AG10803 (cell line): Measurements from ENCODE around the gene LMO7.
"Not testable (repeated sequence)": the region's sequence is repeated elsewhere in the genome, so short reads cannot be mapped to it uniquely, and the experiment has no call there.

Experiments
- DNase-seq: peaks from one replicate; pipeline ENCODE4 v3.0.0; 2010; ENCODE audit warnings: low read depth
- H3K4me3 ChIP-seq: 2 replicates; pipeline ENCODE4 v1.5.1; 2011; ENCODE audit warnings: mild to moderate bottlenecking, low read length, control low read depth
- TF ChIP-seq, protein P1 (sequence below): conservative IDR thresholded peaks from 2 replicates; pipeline ENCODE4 v1.5.1; 2011; ENCODE audit warnings: mild to moderate bottlenecking, low read length, control low read depth, inconsistent platforms

Gene LMO7

DNA sequence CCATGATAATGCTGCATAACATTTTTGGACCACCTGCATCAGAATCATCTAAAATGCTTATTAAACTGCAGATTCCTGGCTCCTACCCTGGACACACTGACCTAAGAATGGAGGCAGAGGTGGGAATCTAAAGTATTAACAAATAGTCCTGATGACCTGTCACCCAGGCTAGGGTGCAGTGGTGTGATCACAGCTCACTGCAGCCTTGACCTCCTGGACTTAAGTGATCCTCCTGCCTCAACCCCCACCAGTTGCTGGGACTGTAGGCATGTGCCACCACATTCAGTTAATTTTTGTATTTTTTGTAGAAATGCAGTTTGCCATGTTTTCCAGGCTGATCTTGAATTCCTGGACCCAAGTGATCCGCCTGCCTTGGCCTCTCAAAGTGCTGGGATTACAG is 43.3 kb downstream of the LMO7 start:
- DNase-seq = no peak
- no peak overlapping the region for H3K4me3 ChIP-seq
- TF ChIP-seq, protein P1, sequence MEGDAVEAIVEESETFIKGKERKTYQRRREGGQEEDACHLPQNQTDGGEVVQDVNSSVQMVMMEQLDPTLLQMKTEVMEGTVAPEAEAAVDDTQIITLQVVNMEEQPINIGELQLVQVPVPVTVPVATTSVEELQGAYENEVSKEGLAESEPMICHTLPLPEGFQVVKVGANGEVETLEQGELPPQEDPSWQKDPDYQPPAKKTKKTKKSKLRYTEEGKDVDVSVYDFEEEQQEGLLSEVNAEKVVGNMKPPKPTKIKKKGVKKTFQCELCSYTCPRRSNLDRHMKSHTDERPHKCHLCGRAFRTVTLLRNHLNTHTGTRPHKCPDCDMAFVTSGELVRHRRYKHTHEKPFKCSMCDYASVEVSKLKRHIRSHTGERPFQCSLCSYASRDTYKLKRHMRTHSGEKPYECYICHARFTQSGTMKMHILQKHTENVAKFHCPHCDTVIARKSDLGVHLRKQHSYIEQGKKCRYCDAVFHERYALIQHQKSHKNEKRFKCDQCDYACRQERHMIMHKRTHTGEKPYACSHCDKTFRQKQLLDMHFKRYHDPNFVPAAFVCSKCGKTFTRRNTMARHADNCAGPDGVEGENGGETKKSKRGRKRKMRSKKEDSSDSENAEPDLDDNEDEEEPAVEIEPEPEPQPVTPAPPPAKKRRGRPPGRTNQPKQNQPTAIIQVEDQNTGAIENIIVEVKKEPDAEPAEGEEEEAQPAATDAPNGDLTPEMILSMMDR = no peak

DNA sequence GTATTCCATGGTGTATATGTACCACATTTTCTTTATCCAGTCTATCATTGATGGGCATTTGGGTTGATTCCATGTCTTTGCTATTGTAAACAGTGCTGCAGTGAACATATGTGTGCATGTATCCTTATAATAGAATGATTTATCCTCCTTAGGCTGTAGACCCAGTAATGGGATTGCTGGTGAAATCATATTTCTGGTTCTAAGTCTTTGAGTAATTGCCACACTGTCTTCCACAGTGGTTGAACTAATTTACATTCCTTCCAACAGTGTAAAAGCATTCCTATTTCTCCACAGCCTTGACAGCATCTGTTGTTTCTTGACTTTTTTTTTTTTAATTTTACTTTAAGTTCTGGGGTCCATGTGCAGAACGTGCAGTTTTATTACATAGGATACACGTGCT is 44.1 kb downstream of the LMO7 start:
- peak; percentile 82 for DNase-seq
- not testable (repeated sequence) for H3K4me3 ChIP-seq

DNA sequence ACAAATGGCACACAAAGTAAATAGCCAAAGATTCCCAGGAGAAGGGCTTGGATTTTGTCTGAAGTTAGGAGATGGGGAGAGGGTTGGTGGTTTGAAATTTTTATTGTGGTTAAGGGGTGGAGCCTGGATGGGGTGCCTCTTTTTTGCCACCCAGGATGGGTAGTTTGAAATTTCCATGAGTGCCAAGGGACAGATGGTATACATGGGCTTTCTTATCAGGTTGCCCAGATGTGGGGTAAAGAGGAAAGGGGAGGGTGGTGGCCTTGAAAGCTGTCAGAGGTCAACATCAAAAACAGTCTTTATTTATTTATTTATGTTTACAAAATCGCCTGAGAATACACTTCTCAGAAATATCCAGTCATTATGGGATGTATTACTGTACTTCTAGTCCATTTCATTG is 46.2 kb downstream of the LMO7 start:
- H3K4me3 ChIP-seq = no peak overlapping the region
- no peak for DNase-seq
- TF ChIP-seq, protein P1 = no peak

DNA sequence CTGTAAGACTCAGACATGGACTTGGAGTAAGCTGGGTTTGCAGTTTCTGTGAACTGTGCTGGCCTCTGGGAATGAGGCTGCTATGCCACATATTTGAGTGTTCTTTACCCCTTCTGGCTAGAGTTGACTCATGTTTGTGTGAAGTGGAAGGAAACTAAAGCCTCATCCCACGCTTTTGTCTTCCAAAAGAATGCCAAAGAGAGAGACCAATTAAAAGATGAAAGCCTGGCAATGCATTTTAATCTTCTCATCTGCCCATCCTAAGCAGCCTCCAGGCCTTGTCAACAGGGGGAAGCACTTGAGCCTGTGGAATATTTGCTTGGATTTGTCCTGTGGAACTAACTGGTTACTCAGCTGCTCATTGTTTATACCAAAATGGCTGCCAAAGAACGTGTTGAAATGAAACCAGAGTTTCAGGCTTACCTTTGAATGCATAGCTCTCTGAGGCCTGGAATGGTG is 49.1 kb downstream of the LMO7 start:
- TF ChIP-seq, protein P1 = peak; percentile 41
- peak; percentile 89 for DNase-seq
- H3K4me3 ChIP-seq = no peak overlapping the region

DNA sequence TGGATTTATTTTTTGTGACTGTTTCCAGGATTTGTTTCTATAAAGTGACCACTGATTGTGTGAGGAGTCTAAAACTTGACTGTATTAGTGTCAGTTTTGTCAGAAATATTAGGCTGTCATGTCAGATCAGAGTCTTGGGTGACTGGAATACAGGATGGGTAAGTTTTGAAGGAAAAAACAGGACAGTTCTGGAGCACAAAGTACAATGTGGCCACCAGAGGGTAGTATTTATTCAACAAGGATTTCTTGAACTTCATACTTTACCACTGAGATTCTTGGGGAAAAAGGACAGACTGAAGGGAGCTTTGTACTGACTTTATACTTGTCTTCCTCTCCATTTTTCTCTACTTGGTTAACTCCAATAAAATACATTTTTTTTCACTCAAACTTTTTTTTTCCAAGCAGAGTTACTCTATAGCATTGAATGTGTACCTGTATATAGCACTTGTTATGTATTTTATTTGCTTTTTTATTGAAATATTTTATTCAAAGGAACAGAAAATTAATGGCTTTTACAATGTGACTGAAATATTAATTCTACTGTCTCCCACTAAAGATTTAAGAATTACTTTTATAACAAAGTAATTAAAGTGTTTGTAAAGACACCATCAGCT is 51.1 kb downstream of the LMO7 start:
- no peak overlapping the region for H3K4me3 ChIP-seq
- TF ChIP-seq, protein P1 = peak; percentile 60
- peak; percentile 56 for DNase-seq

DNA sequence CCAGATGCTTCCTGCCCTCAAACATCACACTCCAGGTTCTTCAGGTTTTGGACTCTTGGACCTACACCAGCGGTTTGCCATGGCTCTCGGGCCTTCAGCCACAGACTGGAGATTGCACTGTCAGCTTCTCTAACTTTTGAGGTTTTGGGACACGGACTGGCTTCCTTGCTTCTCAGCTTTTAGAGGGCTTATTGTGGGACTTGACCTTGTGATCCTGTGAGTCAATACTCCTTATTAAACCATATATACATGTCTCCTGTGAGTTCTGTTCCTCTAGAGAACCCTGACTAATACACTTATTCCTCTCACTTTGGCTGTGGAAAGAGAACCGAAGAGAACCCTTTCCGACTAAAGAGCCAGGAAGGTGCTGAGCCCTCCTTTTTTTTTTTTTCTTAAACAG is 53.6 kb downstream of the LMO7 start:
- TF ChIP-seq, protein P1 = no peak
- DNase-seq = no peak
- no peak overlapping the region for H3K4me3 ChIP-seq

DNA sequence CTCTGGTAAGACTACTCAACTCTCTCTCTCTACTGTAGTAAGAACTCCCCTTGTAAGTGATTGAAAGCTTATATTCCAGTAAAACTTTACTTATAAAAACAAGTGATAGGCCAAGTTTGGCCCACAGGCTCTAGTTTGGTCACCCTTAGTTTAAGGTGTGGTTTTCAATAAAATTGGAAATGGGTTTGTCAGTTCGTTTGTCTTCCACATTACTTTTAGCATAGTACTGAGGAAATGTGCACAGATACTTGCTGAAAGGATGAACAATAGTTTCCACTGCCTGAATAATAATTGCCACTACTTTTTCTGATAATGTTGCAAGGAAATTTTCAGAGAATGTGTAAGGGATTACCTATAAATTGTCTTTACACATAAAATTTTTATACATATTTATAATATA is 54.5 kb downstream of the LMO7 start:
- DNase-seq = no peak
- H3K4me3 ChIP-seq = no peak overlapping the region
- TF ChIP-seq, protein P1 = no peak

DNA sequence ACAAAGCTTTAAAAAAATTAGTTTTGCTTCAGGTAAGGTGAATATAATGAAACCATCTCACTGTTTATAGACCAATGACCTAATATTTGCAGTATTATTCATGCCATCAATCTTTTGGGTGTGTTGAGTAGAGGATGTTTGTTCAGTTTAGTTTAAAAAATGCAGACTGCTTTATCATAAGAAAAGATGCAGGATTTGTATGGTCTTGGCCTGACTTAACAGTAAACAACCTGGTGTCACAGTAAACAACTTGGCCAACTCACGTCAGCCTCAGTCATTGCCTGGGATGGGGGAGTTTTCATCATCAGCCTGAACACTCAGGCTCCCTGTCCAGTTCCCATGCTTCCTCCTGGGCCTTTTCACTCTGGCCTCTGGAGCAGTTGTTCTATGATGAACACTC is 55.1 kb downstream of the LMO7 start:
- no peak for DNase-seq

More for the DNA sequence above, 55.1 kb downstream of the LMO7 start:
- H3K4me3 ChIP-seq = no peak overlapping the region
- TF ChIP-seq, protein P1 = no peak
